Subcutaneous adipose tissue (tissue), 4 donors: ENCODE measurements around the gene PNCK. TPM values are rescaled to one million over a fixed set of nuclear protein-coding genes. Genes with fewer than 3 reads are reported as not detected.

Experiments used
- CTCF ChIP-seq: fragments of 450-650 bp; IDR thresholded peaks from one replicate; pipeline ENCODE4 v1.5.1; 2016; ENCODE audit warnings: low read depth, mild to moderate bottlenecking, control low read depth, antibody characterized with exemption, moderate library complexity
- small RNA-seq: library from RNA; depleted of rRNA; stranded (forward); fragments of <200 nt; gene quantifications from one replicate; pipeline ENCODE3, GENCODE V24; 2016
- total RNA-seq, 4 donors: library from RNA; depleted of rRNA; stranded (reverse); fragments of >200 nt; gene quantifications; one replicate each; pipeline ENCODE4 v1.1.0, GENCODE V29; 2016

The PNCK gene
- total RNA-seq, 4 donors from 2014 or later = 1.8 to 2.6 TPM; not detected in 2

GRCh38 chrX:153624196-153625091 is 49.2 kb downstream of the PNCK start:
- TF ChIP-seq CTCF = no peak

- TF ChIP-seq CTCF = no peak
Measured at GRCh38 chrX:153623310-153624029, 50.1 kb downstream of the PNCK start.

GRCh38 chrX:153622661-153623309 is 50.8 kb downstream of the PNCK start:
- TF ChIP-seq CTCF = no peak

GRCh38 chrX:153621949-153622598 is 51.5 kb downstream of the PNCK start:
- no peak for TF ChIP-seq CTCF

- no peak for TF ChIP-seq CTCF
Measured at GRCh38 chrX:153620576-153620975, 53.0 kb downstream of the PNCK start.

Small RNAs within 50 kb of the gene (small RNA-seq; reads per million reads assigned to genes)
- not detected for gene RN7SL687P

Other genes with a start within 250 kb of the PNCK start
- gene TREX2, start 227.8 kb downstream of the PNCK start, total RNA-seq = 1 to 10 TPM in 3 of 4 donors, not detected in 1; 1.1 to 2.8 (median 2.4) TPM
- gene HAUS7, start 203.2 kb downstream of the PNCK start, total RNA-seq = 10 to 100 TPM; 14.2 to 29.4 (median 16.3) TPM
- 10 to 100 TPM; 13.4 to 43.0 (median 20.0) TPM for gene BGN, start 178.8 kb downstream of the PNCK start, total RNA-seq
- gene ATP2B3, start 156.2 kb downstream of the PNCK start, total RNA-seq = not detected
- gene CCNQ, start 74.7 kb downstream of the PNCK start, total RNA-seq = 10 to 100 TPM; 25.6 to 37.5 (median 30.6) TPM
- under 1 TPM in 3 of 4 donors, not detected in 1; 0.22 to 0.38 (median 0.34) TPM for gene DUSP9, start 26.6 kb downstream of the PNCK start, total RNA-seq
- gene SLC6A8, start 14.1 kb upstream of the PNCK start, total RNA-seq = 10 to 100 TPM; 20.2 to 98.0 (median 30.6) TPM
- gene BCAP31, start 50.6 kb upstream of the PNCK start, total RNA-seq = 100 to 1,000 TPM; 214 to 334 (median 269) TPM
- gene ABCD1, start 51.0 kb upstream of the PNCK start, total RNA-seq = 10 to 100 TPM; 12.4 to 83.8 (median 28.1) TPM
- 10 to 100 TPM in 3 of 4 donors, 1 to 10 TPM in 1; 8.8 to 47.3 (median 24.5) TPM for gene PLXNB3, start 90.4 kb upstream of the PNCK start, total RNA-seq
- gene SRPK3, start 107.2 kb upstream of the PNCK start, total RNA-seq = 1 to 10 TPM in 3 of 4 donors, under 1 TPM in 1; 0.49 to 2.1 (median 1.5) TPM
- 10 to 100 TPM; 40.9 to 70.0 (median 69.5) TPM for gene IDH3G, start 120.6 kb upstream of the PNCK start, total RNA-seq
- 100 to 1,000 TPM in 3 of 4 donors, 10 to 100 TPM in 1; 75.4 to 172 (median 140) TPM for gene SSR4, start 120.9 kb upstream of the PNCK start, total RNA-seq
- 1 to 10 TPM in 1 of 4 donors, under 1 TPM in 3; 0.65 to 1.3 (median 0.80) TPM for gene PDZD4, start 156.7 kb upstream of the PNCK start, total RNA-seq
- 1 to 10 TPM in 2 of 4 donors, under 1 TPM in 2; 0.68 to 1.5 (median 0.95) TPM for gene L1CAM, start 212.4 kb upstream of the PNCK start, total RNA-seq
- gene AVPR2, start 230.9 kb upstream of the PNCK start, total RNA-seq = 10 to 100 TPM in 1 of 4 donors, 1 to 10 TPM in 3; 3.4 to 13.9 (median 5.7) TPM